Endometrial microvascular endothelial cells (primary cell): Measurements from ENCODE around the gene GPC3. TPM values are rescaled to one million over a fixed set of nuclear protein-coding genes. Genes with fewer than 3 reads are reported as not detected.
"Not testable (repeated sequence)": the region's sequence is repeated elsewhere in the genome, so short reads cannot be mapped to it uniquely, and the experiment has no call there.

Experiments
- in situ Hi-C: cut with HindIII; loops from 2 replicates; pipeline ENCODE4 v1.10.0; 2017; ENCODE audit warnings: low sequenced_read_pairs, low pct_unique_long_range_greater_than_20kb; ENCODE audit errors: inconsistent ontology term
- total RNA-seq: library from RNA; depleted of rRNA; stranded (reverse); fragments of >200 nt; gene quantifications from one replicate; pipeline ENCODE4 v1.2.3, GENCODE V29; 2015; ENCODE audit errors: inconsistent ontology term

GPC3 gene
- total RNA-seq, 1 donor from 2014 or later = not detected

GRCh38 chrX:133913658-133914388, 71.6 kb downstream of the GPC3 start:
- in situ Hi-C loops = no loop called here

GRCh38 chrX:133913009-133913408, 72.4 kb downstream of the GPC3 start:
- in situ Hi-C loops = no loop called here

- in situ Hi-C loops = no loop called here
Observed at GRCh38 chrX:133911825-133912495, 73.4 kb downstream of the GPC3 start.

DNA sequence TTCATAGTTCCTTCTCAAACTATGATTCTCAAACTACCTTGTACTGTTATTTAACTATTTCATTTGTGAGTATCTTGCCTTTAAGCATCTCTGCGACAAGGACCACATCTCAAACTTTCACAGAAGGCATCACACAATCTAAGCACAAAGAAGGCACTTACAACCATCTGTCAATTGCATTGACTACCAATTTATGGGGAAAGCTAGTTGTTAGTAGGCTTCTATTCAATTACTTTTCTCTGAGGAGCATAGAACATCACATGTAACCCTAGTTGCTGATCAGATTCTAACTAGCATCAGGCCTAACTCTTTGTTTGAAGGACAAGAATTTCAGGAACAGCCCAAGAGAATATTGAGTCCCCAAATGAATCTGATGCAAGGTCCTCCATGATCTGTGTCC, 74.9 kb downstream of the GPC3 start:
- in situ Hi-C loops = no loop called here

- in situ Hi-C loops = no loop called here
Observed at GRCh38 chrX:133909888-133910287, 75.5 kb downstream of the GPC3 start.

DNA sequence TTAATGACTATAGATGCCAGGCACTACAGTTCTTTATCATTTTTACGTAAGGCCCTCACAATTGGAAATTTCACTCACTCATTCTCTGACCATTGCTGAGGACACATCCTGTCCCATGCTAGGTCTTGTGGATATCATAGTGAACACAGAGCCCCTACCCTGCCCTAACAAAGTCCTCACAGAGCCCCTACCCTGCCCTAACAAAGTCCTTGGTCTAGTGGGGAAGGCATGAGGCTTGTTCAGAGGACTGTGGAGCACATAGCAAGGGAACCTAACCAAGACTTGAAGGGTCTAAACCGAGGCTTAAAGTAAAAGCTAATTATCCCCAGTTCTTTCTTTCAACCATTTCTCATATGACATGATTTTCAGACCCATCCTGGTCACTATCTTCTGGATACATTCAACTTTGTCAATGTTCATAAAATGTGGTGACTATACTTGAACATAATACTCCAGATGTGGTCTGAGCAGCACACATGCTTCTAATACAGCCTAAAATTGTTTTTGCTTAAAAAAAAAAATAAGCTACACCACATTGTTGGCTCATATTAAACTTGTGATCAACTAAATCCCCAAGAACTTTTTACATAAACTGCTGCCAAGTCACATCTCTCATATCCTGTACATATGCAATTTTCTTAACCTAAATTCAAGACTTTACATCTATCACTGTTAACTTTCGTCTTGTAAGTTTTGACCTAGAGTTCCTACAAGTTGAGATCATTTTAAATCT, 77.0 kb downstream of the GPC3 start:
- in situ Hi-C loops = no loop called here

DNA sequence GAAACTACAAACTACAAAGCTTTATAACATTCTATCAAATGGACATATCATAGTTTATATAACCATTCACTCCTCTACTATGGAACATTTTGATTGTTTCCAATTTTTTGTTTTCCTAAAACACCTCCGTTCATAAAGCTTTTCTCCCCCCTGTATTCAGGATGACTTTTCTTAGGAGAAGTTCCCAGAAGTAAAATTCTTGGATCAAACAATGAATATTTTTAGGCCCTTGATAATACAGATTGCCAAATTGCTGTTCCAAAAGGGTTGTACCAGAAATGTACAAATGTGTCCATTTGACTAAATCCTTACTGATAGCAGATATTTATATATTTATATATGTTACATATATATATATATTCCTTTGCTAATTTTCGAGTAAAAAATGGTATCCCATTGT, 77.8 kb downstream of the GPC3 start:
- in situ Hi-C loops = no loop called here

DNA sequence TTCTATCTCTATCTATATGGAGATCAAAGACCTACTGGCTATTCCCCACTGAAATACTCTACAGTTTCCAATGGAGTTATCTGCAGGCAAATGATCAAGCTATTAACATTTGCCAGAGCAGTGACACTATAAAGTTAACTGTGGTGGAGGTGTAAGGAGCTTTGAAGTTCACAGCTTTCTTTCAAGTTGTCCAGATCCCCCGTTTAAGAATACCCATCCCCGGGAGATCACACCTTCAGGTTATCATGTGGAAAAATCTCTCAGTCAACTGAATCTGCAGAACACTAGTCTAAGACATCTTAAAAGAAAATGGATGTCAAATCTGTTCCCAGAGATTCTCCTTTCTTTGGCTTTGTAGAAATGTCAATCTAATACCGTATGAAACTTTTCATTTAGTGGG, 80.1 kb downstream of the GPC3 start:
- in situ Hi-C loops = no loop called here

GRCh38 chrX:133897593-133898163, 87.7 kb downstream of the GPC3 start:
- in situ Hi-C loops = no loop called here

DNA sequence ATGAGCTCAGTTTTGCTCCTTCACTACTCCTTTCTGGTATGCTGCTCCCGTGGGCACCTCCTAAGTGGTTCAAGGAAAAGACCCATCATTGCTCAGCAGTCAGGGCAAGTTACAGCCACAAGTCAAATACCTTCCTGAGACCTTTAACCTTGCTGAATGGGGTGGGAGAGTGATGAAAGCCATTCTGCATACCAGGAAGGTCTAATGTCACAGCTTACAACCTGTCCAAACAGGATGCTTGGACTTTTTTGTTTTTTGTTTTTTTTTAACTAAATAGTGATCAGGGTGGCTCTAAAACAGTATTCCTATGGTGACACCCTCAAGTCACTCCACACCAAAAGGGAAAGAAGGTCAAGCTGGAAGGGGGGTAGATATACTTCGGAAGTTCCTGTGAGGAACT, 93.1 kb downstream of the GPC3 start:
- in situ Hi-C loops = no loop called here

- in situ Hi-C loops = no loop called here
Observed at GRCh38 chrX:133888984-133889383, 96.4 kb downstream of the GPC3 start.

DNA sequence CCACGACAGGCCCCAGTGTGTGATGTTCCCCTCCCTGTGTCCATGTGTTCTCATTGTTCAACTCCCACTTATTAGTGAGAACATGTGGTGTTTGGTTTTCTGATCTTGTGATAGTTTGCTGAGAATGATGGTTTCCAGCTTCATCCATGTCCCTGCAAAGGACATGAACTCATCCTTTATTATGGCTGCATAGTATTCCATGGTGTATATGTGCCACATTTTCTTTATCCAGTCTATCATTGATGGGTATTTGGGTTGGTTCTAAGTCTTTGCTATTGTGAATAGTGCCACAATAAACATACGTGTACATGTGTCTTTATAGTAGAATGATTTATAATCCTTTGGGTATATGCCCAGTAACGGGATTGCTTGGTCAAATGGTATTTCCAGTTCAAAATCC, 97.3 kb downstream of the GPC3 start:
- in situ Hi-C loops = not testable (repeated sequence)

DNA sequence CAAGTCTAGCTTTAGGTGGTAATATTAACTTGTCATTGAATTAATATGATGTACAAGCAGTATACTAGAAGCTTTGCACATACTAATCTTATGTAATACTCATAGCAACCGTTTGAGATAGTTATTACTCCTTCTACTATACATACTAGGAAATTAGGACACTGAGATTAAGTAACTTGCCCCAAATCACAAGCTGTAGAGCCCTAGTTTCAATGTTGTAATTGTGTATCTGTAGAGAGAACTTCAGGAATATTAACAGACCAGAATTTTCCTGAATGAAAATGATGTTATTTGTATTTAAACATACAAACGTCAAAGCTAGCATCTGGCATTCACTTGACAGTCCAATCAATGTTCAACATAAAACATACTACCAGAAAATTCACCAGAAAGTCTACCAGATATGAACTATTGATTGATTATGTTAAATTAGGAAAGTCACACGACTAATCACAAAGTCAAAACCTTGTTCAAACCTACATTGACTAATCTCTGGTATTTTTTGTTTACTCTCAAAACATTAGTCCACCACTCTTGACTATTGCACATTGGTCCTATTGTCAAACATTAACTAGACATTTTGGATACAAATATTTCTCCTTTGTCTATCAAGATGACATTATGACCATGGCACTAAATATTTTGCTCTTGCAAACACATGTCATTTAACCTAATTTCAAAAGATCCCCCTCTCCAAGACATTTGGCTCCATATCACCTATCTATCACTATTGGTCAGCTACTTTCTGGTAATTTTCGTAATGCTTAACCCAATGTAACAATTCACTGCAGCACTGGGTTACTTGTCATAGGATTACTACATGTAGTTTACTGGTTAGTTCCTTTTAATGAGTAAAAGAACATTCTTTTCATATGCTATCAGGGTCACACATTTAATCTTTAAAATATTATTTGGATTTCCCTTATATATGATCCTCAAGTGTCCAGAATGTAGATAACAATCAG, 100.7 kb downstream of the GPC3 start:
- in situ Hi-C loops = no loop called here

DNA sequence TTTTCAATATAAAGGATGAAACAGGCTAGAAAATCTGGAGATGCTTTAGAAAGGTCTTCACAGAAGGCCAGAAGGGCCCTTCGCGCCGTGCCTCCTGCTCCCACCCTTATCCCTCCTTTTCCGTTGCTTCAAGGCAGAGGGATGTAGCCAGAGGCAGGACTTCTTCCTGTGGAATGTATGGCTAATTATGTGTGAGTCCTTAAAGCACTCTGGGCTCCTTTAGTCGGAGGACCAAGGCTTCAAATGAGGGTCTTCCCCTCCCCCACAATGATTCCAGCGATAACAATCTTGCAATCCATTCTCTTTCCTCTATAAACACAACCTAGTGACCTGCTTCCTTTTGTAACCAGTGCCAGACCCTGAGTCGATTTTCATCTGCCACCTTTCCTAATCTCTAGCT, 103.5 kb downstream of the GPC3 start:
- in situ Hi-C loops = no loop called here

DNA sequence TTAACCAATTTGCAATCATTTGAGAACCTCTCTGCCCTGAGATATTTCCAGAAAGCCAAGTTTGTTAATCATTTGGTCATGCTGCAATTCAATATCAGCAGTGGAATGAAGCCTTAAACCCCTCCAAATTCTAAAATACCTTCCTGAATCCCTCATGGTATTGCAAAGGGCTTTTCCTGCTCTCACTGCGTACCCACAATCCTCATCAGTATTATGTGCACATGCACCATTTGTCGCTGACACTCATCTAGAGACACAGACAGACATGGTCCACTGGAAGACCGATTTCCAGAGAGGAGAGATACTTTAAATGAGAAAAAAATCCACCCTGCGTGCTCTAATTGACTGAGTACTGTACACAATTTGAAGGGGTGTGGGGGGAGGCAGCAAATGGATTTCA, 104.4 kb downstream of the GPC3 start:
- in situ Hi-C loops = no loop called here

GRCh38 chrX:133880032-133880443, 105.4 kb downstream of the GPC3 start:
- in situ Hi-C loops = no loop called here

DNA sequence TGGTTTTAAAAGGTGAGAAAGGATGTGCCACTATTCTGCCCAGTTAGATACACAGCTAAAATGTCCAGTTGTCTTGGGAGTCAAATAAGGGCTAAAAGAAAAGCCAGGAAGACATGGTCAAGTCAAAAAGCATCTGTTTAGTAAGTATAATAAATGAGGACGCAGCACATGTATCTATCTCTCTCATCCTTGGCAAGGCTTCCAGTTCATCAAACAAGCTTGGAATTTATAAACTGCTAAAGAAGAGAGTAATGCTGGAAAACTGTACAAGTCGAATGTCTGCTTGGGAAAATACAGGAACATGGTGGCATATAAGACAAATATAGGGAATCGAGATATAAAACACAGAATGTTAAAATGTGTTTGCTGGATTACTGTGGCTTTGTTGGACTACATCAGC, 106.7 kb downstream of the GPC3 start:
- in situ Hi-C loops = no loop called here

DNA sequence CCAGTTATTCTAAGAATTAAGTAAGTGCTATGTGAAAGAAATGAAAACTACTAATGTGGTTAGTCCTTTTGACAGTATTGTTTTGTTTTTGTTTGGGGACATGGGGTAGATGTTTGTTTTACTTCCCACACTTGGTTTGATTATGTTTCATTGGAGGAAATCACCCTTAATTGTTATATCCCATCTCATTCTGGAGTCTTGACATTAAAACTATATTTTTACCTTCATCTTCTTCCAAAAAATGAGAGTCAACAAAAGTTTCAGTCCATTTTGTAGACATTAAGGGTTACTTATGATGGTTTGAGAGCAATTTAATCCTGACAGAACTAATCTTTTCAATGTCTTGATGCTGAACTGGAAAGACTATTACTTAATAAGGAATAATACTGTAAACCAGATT, 108.7 kb downstream of the GPC3 start:
- in situ Hi-C loops = no loop called here

GRCh38 chrX:133869270-133869669, 116.1 kb downstream of the GPC3 start:
- in situ Hi-C loops = no loop called here
